Activated effector memory CD4-positive, alpha-beta T cell treated with anti-CD3 and anti-CD28 coated beads, Interleukin-2, amount 50 U/mL, for 16 hours (primary cell): ENCODE data around the gene SERPINA5.
"Not testable (repeated sequence)": the region's sequence is repeated elsewhere in the genome, so short reads cannot be mapped to it uniquely, and the experiment has no call there.

Experiments used
- DNase-seq: peaks from one replicate; pipeline ENCODE4 v3.0.0-alpha.2; 2020

The SERPINA5 gene

GRCh38 chr14:94628578-94628977 lies 47.4 kb downstream of the SERPINA5 start:
- DNase-seq = peak; percentile 25

DNA sequence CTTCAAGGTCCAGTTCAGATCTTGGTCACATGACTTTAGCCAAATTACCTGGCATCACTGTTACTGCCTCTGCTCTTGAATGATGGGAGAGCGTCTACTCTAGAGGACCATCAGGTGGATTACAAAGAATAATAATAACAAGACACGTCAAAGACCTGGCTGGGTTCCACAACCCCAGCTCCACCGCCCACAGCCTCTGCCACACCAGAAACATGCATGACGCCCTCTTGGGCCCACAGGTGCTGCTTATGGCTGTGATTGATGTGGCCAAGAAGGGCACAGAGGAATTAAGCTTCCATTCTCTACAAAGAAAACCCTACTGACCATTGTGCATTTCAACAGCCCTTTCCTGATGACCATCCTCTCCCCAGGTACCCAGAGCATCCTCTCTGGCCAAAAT lies 49.2 kb downstream of the SERPINA5 start:
- peak; percentile 14 for DNase-seq

GRCh38 chr14:94631050-94631449 lies 49.8 kb downstream of the SERPINA5 start:
- no peak for DNase-seq

- DNase-seq = peak; percentile 45
These were observed 50.5 kb downstream of the SERPINA5 start for GRCh38 chr14:94631536-94632304.

- DNase-seq = peak; percentile 53
These were observed 51.0 kb downstream of the SERPINA5 start for GRCh38 chr14:94632305-94632590.

DNA sequence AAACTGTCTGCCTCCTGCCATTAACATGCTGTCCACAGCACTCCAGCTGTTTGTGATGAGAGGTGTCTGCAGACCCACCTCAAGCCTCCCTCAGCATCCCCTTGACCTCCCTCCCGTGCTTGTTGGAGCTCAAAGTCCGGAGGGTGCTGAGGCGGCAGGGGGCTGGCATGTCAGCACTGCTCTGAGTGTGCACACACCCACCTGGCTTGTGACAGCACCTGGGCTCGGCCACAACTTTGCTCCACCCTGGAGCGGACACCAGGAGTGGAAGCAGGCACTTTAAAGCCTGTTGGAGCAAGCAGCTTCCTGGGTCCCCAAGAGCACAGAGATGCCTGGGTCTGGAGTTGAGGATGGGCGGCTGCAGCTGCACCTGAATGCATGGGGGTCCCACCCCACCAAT lies 51.9 kb downstream of the SERPINA5 start:
- DNase-seq = no peak

- no peak for DNase-seq
These were observed 53.9 kb downstream of the SERPINA5 start for GRCh38 chr14:94635154-94635553.

GRCh38 chr14:94636744-94637412 lies 55.7 kb downstream of the SERPINA5 start:
- no peak for DNase-seq

DNA sequence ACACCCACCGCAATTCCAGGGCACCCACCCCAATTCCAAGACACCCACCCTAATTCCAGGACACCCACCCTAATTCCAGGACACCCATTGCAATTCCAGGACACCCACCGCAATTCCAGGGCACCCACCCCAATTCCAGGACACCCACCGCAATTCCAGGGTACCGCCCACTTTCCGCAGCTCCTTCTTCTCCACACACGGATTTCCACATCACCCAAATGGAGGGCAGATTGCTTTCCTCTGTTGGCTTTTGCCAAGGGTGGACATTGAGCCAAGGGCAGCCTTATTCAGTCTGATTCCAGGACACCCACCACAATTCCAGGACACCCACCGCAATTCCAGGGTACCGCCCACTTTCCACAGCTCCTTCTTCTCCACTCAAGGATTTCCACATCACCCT lies 56.6 kb downstream of the SERPINA5 start:
- not testable (repeated sequence) for DNase-seq

DNA sequence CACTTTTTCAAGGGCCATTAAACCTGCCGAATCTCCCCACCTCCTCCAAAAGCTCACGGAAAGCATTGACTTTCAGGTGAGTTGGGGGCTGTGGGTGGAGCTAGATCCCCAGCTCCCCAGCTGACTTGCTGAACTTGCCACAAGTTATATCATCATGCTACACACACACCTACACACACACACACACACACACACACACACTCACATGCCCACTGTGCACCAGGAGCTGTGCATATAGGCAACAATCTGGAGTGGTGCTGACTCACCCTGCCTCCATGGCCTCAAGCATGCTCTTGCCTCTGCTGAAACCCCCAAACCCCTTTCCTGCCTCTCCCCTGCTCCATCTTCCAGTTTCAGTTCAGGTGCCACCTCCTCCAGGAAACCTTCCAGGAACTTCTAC lies 57.1 kb downstream of the SERPINA5 start:
- DNase-seq = no peak

- no peak for DNase-seq
These were observed 58.0 kb downstream of the SERPINA5 start for GRCh38 chr14:94638961-94639817.

DNA sequence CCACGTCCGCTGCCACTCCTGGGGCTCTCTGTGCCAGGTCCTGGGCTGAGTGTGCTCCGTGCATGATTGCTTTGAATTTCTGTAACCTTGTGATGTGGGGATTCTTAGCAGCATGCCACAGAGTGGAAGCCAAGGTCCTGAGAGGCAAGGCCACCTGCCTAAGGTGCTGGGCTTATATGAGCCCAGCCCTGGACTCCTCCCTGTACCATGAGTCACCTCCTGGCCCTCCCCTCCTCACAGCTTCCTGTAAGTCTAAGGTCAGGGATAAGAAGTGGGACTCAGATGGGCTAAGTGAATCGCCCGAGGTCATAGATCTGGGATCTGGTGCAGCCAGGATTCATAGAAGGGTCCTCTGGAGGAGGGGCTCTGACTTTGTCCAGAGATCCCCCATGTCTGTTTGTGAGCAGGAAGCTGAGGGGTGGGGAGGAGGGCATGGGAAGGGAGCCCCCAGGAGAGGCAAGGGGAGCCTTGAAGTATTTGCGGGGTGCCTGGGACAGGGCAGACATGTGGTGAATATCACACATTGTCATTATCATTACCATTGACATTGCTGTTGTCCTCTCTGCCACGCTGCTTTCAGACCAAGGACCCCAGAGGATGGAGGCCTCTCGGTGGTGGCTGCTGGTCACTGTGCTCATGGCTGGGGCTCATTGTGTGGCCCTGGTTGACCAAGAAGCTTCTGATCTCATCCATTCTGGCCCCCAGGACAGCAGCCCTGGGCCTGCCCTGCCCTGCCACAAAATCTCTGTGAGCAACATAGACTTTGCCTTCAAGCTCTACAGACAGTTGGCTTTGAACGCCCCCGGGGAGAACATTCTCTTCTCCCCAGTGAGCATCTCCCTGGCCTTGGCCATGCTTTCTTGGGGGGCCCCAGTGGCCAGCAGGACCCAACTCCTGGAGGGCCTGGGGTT lies 59.8 kb downstream of the SERPINA5 start:
- no peak for DNase-seq

DNA sequence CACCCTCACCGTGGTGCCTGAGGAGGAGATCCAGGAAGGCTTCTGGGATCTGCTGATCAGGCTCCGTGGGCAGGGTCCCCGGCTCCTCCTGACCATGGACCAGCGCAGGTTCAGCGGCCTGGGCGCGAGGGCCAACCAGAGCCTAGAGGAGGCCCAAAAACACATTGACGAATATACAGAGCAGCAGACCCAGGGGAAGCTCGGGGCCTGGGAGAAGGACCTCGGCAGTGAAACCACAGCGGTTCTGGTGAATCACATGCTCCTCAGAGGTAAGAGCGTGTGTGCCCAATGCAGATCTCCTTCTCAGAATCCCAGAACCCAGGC lies 60.4 kb downstream of the SERPINA5 start:
- DNase-seq = no peak
